HG02610 (cell line): ENCODE data around the gene ZNF766.
"Not testable (repeated sequence)": the region's sequence is repeated elsewhere in the genome, so short reads cannot be mapped to it uniquely, and the experiment has no call there.

ENCODE experiments used
- ATAC-seq: cut with Tn5 transposase; IDR thresholded peaks from one replicate; pipeline ENCODE4 v1.9.1; 2021; ENCODE audit warnings: mild to moderate bottlenecking, moderate library complexity; ENCODE audit not compliant: unreplicated experiment

The ZNF766 gene

DNA sequence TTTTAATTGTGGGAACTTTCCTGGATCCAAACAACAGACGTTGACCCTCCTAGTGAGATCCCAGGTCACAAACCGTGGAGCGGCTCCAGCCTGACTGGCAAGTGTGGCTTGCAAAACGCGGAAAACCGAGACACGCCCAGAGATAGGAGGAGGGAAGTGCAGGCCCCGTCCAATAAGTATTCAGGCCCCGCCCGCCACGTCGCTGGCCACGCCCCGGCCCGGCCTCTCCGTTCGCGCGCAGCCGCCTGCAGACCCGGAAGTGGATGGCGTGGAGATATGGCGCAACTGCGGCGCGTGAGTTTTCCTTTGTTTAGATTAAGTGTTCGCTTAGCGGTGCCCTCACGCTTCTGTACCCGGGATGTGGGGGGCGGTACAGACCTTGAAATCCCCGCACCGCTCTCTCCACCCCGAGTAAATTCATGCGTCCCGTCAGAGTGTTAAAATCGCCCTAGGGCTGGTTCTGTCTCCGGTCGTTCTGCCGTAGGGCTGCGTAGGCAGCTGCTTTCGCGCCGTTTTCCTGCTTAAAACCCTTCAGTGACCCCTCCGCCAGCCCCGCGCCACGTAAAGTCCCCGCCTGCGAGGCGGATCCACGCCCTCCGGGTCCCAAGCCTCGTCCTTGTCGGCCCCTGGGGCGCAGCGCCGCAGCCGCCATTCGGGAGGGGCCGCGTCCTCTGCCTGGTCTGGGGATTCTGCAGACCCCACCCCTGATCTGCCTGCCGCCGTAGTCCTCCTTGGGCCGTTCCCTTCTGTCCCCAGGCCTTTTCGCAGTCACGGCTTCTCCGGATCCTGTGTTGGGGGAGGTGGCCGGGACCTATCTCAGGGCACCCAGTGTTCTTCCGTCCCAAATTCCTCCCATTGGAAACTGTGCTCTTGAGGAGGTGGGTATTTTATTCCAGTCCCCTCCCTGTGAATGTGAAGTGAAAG is at the start of gene ZNF766:
Gene ZNF766, plus strand, starts transcription at position 250 of the 924 bp plus-strand sequence. Its CDS starts 27 bp downstream, at position 277.
- ATAC-seq = peak; percentile 95

- ATAC-seq = no peak
These were observed 49.8 kb upstream of the ZNF766 start for GRCh38 chr19:52219611-52220010.

GRCh38 chr19:52221031-52221430 is 48.4 kb upstream of the ZNF766 start:
- ATAC-seq = no peak

GRCh38 chr19:52221831-52222375 is 47.5 kb upstream of the ZNF766 start:
- no peak for ATAC-seq

DNA sequence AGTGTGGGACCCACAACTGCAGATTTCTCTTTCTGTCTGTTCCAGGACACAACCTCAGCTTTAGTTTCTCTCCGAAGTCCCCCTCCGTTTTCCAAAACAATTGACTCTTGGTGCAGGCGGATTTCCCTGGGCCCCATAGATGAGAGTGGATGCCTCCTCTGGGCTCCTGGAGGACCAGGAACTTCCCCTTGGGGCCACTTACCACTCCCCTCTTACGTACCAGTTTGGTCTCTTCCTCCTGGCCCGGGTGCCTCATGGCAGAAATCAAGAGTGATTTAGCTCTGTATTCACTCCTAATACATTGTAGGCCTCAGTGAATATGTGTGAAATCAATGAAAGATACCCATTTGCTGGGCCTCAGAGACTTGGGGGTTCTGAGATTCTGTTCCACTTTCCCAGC is 45.2 kb upstream of the ZNF766 start:
- no peak for ATAC-seq

DNA sequence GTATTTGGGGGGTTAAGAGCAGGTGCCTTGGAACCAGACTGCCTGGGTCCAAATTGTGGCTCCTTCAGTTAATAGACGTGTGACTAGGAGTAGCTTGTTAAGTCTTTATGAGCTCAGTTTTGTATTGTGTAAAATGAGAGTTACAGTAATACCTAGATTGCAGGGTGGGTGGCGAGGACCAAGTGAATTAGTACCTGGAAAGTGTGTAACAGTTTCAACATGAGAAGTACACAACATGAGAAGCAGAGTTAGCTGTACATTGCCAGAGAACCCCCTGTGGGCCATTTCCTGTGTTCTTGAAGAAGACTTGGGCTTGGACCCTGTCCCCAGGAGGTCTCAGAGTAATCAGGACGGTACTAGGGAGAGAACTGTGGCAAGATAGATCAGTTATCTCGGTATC is 42.7 kb upstream of the ZNF766 start:
- ATAC-seq = no peak

GRCh38 chr19:52227196-52227940 is 42.0 kb upstream of the ZNF766 start:
- ATAC-seq = no peak

GRCh38 chr19:52227980-52228379 is 41.4 kb upstream of the ZNF766 start:
- ATAC-seq = no peak

GRCh38 chr19:52229524-52229923 is 39.9 kb upstream of the ZNF766 start:
- ATAC-seq = no peak

DNA sequence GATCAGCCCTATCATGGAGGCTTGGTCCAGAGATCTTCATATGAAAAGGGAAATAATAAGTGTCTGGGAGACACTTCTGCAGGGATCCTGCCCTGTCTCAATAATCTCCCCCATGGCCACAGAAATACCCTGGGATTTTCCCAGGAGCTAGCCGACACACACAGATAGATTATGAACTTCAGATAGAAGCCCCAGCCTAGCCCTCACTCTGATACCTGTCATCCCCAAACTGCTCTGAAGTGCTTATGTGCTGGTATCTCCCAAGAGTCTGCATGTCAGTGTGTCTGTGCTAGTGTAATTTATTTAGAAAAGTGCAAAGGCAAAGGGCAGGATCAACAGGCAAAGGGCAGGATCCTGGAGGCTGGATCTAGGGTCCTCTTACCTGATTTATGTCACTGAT is 38.7 kb upstream of the ZNF766 start:
- no peak for ATAC-seq

GRCh38 chr19:52231154-52231910 is 38.1 kb upstream of the ZNF766 start:
- no peak for ATAC-seq

- no peak for ATAC-seq
These were observed 35.0 kb upstream of the ZNF766 start for GRCh38 chr19:52234406-52234805.

DNA sequence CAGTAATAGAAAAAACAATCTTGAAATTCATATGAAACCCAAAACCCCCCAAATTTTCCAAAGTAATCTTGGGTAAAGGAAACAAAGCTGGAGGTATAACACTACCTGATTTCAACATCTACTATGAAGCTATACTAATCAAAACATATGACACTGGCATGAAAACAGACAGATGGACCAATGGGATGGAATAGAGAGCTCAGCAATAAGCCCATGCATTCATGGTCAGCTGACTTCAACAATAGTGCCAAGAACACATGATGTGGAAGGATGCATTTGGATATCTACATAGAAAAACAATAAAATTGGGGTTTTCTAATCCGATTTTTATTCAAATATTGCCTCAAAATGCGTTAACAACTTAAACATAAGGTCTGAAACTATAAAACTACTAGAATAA is 32.2 kb upstream of the ZNF766 start:
- no peak for ATAC-seq

- no peak for ATAC-seq
These were observed 31.5 kb upstream of the ZNF766 start for GRCh38 chr19:52237771-52238400.

GRCh38 chr19:52244021-52244420 is 25.4 kb upstream of the ZNF766 start:
- no peak for ATAC-seq

GRCh38 chr19:52248241-52248640 is 21.1 kb upstream of the ZNF766 start:
- ATAC-seq = no peak

GRCh38 chr19:52258426-52258825 is 11.0 kb upstream of the ZNF766 start:
- ATAC-seq = no peak

DNA sequence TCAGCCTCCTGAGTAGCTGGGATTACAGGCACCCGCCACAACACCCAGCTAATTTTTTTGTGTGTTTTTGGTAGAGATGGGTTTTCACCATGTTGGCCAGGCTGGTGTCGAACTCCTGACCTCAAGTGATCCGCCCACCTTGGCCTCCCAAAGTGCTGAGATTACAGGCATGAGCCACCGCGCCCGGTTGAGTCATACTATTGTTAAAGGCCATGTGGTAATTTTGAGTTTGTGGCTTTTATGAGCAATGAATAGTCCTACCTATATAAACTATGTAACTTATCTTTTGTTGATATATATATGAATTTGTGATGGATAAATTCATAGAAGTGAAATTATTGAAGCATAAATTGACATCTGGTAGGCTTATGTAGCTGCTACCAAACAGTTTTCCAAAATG is 3.8 kb upstream of the ZNF766 start:
- not testable (repeated sequence) for ATAC-seq

- ATAC-seq = no peak
These were observed 989 bp downstream of the ZNF766 start for GRCh38 chr19:52270266-52270885.

DNA sequence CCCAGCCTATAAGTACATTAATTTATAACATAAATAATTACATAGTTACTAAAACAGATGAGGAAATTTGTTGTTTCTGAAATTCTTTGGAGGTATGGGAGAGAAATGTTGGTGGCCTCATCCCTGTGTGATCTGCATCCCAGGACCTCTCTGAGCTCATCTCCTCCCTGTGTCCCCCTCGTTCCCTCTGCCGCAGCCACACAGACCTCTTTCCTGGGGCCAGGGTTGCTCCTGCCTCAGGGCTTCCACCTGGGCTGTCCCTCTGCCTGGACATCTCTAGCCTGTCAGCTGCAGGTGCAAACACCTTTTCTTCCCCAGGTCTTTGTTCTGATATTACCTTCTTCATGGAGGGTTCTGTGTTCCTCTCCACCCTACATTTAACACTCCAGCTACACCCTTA is 3.9 kb downstream of the ZNF766 start:
- ATAC-seq = no peak
